ENCODE measurements around the gene SEC16A.
"Not testable (repeated sequence)": the region's sequence is repeated elsewhere in the genome, so short reads cannot be mapped to it uniquely, and the experiment has no call there.

SEC16A gene

DNA sequence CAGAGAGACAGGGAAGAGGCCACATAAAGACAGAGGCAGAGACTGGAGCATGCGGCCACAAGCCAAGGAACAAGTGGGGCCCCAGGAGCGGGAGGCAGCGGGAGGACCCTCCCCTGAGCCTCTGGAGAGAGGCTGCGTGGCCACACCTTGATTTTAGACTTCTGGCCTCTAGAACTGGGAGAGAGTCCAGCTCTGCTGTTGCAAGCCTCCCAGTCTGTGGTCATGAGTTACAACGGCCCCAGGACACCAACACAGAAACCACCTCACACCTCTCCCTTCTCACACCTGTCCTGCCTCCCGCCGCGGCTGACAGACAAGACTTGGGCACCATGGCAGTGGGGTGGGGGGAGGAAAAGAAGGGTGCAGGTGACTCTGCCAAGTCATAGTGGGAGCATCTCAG is 45.4 kb downstream of the SEC16A start:
- DNase-seq = no peak

GRCh38 chr9:136436055-136436634 is 46.7 kb downstream of the SEC16A start:
- no peak for DNase-seq

GRCh38 chr9:136434580-136435169 is 48.2 kb downstream of the SEC16A start:
- no peak for DNase-seq

DNA sequence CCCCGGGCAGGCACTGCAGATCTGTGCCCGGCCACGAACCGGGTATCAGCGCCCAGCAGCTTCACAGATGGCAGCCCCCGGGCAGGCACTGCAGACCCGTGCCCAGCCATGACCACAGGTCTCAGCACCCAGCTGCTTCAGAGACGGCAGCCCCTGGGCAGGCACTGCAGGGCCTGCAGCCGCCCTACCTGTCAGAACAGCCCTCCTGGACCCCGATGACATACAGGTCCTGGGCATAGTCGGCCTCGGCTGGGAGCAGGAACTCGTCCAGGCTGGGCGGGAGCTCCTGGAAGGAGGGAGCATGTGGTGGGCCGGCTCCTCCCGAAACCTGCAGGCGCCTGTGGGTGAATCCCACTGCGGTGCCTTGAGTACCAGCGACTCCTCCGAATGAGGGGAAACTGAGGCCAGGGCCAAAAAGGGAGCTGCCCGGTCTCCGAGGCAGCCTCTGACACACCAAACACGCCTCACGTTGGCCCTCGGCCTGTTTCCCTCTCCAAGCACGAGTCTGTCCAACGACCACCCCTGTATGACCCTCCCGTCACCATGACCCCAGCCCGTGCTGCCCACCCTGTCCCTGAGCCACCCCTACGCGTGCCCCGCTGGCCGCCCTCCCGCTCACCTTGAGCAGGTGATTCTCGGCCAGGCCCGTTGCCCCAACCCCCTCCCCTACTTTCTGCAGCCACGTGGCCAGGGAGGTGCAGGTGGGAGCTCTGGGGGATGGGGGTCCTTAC is 48.8 kb downstream of the SEC16A start:
- DNase-seq = no peak

- no peak for DNase-seq
Observed at GRCh38 chr9:136433043-136433715, 49.7 kb downstream of the SEC16A start.

- no peak for DNase-seq
Observed at GRCh38 chr9:136432591-136432990, 50.2 kb downstream of the SEC16A start.

DNA sequence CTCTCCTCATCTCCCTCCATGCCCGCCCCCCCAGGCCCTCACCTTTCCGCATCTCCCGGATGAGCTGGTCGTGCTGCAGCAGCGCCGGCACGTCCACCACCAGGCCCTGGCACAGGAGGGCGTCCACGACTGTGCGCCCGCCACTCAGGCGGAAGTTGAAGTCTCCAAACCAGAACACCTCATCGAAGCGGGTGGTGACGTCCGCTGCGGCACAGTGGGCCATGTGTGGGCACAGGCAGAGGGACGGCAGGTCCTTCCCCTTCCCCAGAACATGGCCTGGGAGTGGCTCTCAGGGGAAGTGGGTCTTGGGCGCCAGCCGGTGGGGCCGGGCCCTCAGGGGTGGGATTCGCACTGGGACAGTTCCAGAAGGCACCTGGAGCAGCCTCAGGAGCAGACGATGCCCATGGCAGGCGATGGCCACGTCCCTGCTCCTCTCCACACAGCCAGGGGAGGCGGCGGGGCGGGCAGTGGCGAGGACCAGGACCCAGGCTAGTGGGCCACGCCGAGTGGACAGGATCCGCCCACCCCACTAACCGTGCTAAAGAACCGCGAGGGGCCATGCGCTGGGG is 51.0 kb downstream of the SEC16A start:
- no peak for DNase-seq

DNA sequence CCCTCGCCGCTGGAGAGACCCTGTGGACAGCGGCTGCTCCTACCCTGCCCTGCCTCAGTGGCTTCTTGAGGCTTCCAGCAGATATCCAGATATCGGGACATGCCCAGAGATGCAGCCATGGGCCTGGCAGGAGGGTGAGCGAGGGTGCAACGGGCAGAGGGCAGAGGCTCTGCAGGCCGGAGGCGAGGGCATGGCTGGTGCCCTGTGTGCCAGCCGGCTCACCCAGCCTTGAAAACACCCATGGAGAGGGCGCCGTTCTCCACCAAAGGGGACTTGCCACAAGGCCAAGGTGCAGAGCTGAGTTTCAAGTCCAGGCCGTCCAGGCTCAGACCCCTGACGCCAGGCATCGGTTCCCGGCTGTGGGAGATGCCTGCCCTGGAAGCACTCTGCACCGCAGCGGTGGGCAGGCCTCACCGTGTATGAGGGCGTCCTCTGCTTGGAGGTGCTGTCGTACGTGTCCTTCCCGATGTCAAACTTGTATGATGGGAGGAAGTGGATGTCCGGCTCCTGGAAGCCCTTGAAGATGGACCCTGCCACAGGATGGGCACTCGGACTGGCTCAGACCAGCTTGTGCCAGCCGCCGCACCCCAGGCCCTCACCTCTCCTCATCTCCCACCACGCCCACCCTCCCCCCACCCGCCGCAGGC is 52.1 kb downstream of the SEC16A start:
- DNase-seq = no peak

DNA sequence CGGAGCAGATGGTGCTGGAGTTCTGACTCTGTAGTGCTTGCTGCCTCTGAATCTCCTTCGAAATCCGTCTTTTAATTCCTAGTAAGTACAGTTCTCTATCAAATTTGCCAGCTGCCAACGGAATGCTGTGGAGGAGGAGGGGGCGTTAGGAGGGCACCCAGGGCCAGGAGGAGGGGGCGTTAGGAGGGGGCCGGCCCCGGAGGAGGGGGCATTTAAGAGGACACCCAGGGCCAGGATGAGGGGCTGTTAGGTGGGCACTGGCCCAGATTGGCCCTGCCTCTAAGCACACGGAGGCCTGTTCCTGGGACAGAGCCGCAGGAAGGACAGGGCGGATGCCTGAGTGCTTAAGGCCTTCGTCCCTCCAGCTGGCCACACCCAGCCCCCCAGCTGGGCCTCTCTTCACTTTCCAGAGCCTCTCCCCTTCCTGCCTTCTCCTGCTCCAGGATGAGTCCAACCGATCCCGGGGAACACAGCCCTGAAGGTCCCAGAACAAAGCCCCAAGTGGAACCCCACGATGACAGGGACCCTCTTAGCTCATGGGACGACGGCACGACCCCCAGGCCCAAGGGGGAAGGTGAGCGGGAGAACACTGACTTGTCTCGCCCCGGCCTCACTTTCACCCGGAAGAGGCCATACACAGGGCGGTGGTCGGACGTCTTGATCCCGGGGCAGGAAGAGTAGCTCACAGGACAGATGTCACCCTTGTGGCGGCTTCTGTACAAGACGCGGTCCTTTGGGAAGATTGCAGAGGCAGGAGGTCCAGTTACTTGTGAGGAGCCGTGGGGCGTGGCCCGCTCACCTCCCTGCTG is 53.0 kb downstream of the SEC16A start:
- no peak for DNase-seq

DNA sequence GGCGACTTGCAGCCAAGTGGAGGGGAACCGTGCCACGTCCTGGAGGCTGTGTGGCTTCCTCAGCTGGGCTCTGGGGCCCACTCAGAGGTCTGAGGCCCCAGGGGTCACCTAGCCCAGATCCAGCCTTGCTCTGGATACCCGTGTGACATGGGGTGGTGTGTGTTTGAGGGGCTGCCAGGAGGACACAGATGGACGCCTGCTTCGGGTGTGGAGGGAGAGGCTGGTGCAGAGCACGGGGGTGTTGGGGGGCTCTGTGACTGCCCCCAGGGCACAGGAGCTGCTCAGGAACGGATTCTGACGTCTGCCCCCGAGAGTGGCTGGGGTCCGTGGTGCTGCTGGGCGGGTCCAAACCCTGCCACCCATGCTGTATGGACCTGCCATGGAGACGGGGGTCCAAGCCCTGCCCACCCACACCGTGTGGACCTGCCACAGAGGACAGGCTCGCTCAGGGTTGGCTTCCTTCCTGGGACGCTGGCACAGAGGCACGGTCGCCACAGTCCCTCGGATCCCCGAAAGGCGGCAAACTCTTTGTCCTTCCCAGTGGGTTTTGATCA is 53.7 kb downstream of the SEC16A start:
- DNase-seq = no peak

DNA sequence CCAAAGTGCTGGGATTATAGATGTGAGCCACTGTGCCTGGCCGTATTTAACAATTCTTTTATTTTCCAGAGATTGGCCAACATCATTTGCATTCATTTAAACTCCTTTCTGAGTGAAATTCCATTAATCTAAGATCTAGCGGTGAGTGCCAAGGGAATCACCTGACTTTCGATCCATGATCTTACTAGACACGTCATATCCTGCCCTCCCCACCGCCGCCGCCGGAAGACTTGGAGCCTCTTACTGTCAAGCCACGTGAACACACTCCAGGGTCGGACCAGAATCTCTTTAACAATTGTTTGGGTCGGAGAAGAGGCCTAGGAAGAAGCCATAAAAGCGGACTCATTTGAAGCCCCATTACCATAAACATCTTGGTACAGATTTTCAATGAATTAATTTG is 56.1 kb downstream of the SEC16A start:
- DNase-seq = no peak

- DNase-seq = not testable (repeated sequence)
Observed at GRCh38 chr9:136425367-136425766, 57.5 kb downstream of the SEC16A start.

DNA sequence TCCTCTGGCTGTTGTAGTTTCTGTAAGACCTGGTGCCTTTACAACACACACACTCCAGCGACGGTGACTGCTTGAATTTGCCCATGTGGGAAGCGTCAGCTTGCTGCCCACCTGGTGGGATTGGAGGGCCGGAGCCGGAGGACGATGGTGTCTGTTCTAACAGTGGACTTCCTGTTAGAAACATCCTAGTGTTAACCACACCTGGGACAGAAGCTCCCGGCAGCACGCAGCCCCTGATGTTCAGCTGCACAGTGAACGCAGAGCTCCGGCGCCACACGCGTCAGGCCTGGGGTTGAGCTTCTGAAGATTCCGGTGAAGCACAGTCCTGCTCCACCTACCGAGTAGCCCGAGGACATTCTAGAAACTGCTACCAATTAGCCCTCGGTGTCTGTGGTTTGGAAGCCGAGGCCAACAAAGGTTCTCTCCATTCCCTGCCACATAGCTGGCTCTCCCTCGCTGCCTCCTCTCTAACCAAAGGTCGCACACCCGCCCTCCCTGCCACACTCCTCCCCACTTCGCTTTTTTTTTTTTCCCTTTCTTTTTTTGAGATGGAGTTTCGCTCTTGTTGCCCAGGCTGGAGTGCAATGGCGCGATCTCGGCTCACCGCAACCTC is 58.0 kb downstream of the SEC16A start:
- no peak for DNase-seq

- DNase-seq = no peak
Observed at GRCh38 chr9:136423432-136424146, 59.3 kb downstream of the SEC16A start.

GRCh38 chr9:136422876-136423275 is 60.0 kb downstream of the SEC16A start:
- no peak for DNase-seq

DNA sequence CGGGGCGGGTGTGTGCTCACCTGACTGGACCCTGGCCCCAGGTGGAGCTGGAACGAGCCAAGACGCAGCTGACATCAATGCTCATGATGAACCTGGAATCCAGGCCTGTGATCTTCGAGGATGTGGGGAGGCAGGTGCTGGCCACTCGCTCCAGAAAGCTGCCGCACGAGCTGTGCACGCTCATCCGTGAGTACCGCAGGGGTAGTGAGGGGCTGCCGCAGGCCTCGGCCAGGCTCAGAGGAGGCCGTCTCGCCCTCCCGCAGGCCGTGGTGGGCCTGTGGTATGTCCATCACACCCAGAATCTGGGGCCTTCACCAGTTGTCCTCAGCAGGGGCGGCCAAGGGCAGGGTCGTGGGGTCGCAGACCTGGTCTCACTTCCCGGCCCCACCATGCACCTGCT is 61.0 kb downstream of the SEC16A start:
- DNase-seq = no peak

DNA sequence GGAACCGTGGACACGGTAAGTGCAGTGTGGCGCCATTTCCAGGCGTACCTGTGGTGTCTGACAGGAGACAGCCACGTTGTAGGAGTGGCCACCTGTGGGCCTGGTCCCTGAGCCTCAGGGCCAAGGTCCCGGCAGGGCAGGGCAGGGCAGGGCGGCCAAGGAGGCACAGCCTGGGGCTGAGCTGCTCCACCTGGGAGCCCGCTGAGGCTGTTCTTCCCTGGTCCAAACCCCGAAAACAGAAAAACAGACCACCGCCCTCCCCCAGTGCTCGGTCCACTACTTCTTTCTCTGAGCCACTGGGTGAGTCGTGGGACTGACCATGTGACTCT is 63.8 kb downstream of the SEC16A start:
- no peak for DNase-seq

- no peak for DNase-seq
Observed at GRCh38 chr9:136418182-136419091, 64.4 kb downstream of the SEC16A start.

DNA sequence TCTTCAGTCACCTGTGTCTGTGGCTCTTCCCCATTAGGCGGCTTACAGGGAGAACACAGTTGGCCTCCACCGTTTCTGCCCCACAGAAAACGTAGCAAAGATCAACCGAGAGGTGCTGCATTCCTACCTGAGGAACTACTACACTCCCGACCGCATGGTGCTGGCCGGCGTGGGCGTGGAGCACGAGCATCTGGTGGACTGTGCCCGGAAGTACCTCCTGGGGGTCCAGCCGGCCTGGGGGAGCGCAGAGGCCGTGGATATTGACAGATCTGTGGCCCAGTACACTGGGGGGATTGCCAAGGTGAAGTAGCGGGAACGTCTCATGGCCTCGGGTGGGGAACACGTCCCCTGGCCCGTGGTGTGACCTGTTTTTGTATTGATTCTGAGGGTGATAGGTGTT is 65.9 kb downstream of the SEC16A start:
- DNase-seq = no peak

DNA sequence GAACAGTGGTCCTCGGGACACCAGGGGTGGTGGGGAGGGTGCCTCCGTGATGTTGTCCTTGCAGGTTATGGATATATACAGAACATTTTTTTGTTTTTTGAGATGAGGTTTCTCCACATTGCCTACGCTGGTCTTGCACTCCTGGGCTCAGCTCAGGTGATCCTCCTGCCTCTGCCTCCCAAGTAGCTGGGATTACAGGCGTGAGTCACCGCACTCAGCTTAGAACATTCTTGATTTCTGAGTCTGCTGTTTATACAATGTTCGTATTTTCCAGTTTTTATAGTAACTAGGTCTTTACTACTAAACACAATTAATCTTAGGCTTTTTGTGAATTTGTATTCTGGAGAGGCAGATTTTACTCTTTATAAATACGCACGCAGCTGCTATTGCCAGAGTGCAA is 66.4 kb downstream of the SEC16A start:
- no peak for DNase-seq

Data from MV-4-11 (cell line).